ENCODE data around the gene LRRC70. TPM values are rescaled to one million over a fixed set of nuclear protein-coding genes. Genes with fewer than 3 reads are reported as not detected.
"Not testable (repeated sequence)": the region's sequence is repeated elsewhere in the genome, so short reads cannot be mapped to it uniquely, and the experiment has no call there.

The LRRC70 gene
- total RNA-seq, 1 donor from 2014 or later = 5.7 TPM

- Histone ChIP-seq H3K27me3 (ENCODE audit: control insufficient read depth in 3 of 3, insufficient read depth in 3 of 3, low read length in 3 of 3) (no peaks in the 10 kb centered on the region), H3K4me1 (ENCODE audit: control insufficient read depth in 3 of 3, insufficient read depth in 3 of 3, low read length in 3 of 3) (no peaks in the 10 kb centered on the region), H3K9ac (ENCODE audit: low read depth in 1 of 3, low read length in 3 of 3) (no peak overlapping the region), H3K27ac (ENCODE audit: low read depth, low read length) (no peak overlapping the region), H3K36me3 (ENCODE audit: control insufficient read depth in 3 of 3, insufficient read depth in 3 of 3, low read length in 3 of 3) (peaks cover 0 to 8% (median 4%) of the 10 kb centered on the region in 3 donors), H3K4me3 (ENCODE audit: low read length in 3 of 3) (no peak overlapping the region), H3K9me3 (ENCODE audit: control insufficient read depth in 3 of 3, low read length in 3 of 3) (no peaks in the 10 kb centered on the region)
These were observed 22.7 kb upstream of the LRRC70 start for GRCh38 chr5:62555930-62556329.

DNA sequence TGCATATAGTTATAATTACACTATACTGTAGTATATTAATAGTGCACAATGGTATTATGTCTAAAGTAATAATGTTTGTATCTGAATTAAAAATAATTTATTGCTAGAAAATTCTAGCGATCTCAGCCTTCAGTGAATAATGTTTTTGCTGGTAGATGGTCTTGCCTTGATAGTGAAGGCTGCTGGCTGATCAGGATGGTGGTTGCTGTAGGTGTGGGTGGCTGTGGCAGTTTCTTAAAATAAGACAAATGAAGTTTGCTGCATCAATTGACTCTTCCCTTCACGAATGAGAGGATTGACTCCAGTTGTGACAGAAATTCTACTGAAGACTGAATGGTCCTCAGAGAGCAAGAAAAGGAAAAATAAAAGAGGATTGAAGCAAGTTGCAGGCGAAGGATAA, 19.7 kb upstream of the LRRC70 start:
- H3K36me3 ChIP-seq (ENCODE audit: control insufficient read depth in 3 of 3, insufficient read depth in 3 of 3, low read length in 3 of 3) = peaks cover 0 to 7% (median 4%) of the 10 kb centered on the region in 3 donors
- no peak overlapping the region for H3K27ac ChIP-seq (ENCODE audit: low read depth, low read length)
- H3K4me1 ChIP-seq (ENCODE audit: control insufficient read depth in 3 of 3, insufficient read depth in 3 of 3, low read length in 3 of 3) = no peaks in the 10 kb centered on the region
- H3K4me3 ChIP-seq (ENCODE audit: low read length in 3 of 3) = no peak overlapping the region
- no peak overlapping the region for H3K9ac ChIP-seq (ENCODE audit: low read depth in 1 of 3, low read length in 3 of 3)
- no peaks in the 10 kb centered on the region for H3K27me3 ChIP-seq (ENCODE audit: control insufficient read depth in 3 of 3, insufficient read depth in 3 of 3, low read length in 3 of 3)
- H3K9me3 ChIP-seq (ENCODE audit: control insufficient read depth in 3 of 3, low read length in 3 of 3) = no peaks in the 10 kb centered on the region

- Histone ChIP-seq H3K9me3 (ENCODE audit: control insufficient read depth in 3 of 3, low read length in 3 of 3) (no peaks in the 10 kb centered on the region), H3K9ac (ENCODE audit: low read depth in 1 of 3, low read length in 3 of 3) (no peak overlapping the region), H3K36me3 (ENCODE audit: control insufficient read depth in 3 of 3, insufficient read depth in 3 of 3, low read length in 3 of 3) (peaks cover 0 to 9% (median 4%) of the 10 kb centered on the region in 3 donors), H3K27ac (ENCODE audit: low read depth, low read length) (no peak overlapping the region), H3K4me3 (ENCODE audit: low read length in 3 of 3) (no peak overlapping the region), H3K4me1 (ENCODE audit: control insufficient read depth in 3 of 3, insufficient read depth in 3 of 3, low read length in 3 of 3) (no peaks in the 10 kb centered on the region), H3K27me3 (ENCODE audit: control insufficient read depth in 3 of 3, insufficient read depth in 3 of 3, low read length in 3 of 3) (no peaks in the 10 kb centered on the region)
These were observed 17.8 kb upstream of the LRRC70 start for GRCh38 chr5:62560786-62561185.

GRCh38 chr5:62561896-62562295, 16.7 kb upstream of the LRRC70 start:
- H3K27ac ChIP-seq (ENCODE audit: low read depth, low read length) = no peak overlapping the region
- H3K36me3 ChIP-seq (ENCODE audit: control insufficient read depth in 3 of 3, insufficient read depth in 3 of 3, low read length in 3 of 3) = peaks cover under 1 to 10% (median 4%) of the 10 kb centered on the region in 3 donors
- no peaks in the 10 kb centered on the region for H3K9me3 ChIP-seq (ENCODE audit: control insufficient read depth in 3 of 3, low read length in 3 of 3)
- no peaks in the 10 kb centered on the region for H3K4me1 ChIP-seq (ENCODE audit: control insufficient read depth in 3 of 3, insufficient read depth in 3 of 3, low read length in 3 of 3)
- H3K9ac ChIP-seq (ENCODE audit: low read depth in 1 of 3, low read length in 3 of 3) = no peak overlapping the region
- H3K4me3 ChIP-seq (ENCODE audit: low read length in 3 of 3) = no peak overlapping the region
- H3K27me3 ChIP-seq (ENCODE audit: control insufficient read depth in 3 of 3, insufficient read depth in 3 of 3, low read length in 3 of 3) = no peaks in the 10 kb centered on the region

GRCh38 chr5:62562867-62563266, 15.8 kb upstream of the LRRC70 start:
- Histone ChIP-seq H3K27me3 (ENCODE audit: control insufficient read depth in 3 of 3, insufficient read depth in 3 of 3, low read length in 3 of 3) (no peaks in the 10 kb centered on the region), H3K36me3 (ENCODE audit: control insufficient read depth in 3 of 3, insufficient read depth in 3 of 3, low read length in 3 of 3) (peaks cover 2 to 10% (median 2%) of the 10 kb centered on the region in 3 donors), H3K27ac (ENCODE audit: low read depth, low read length) (no peak overlapping the region), H3K4me1 (ENCODE audit: control insufficient read depth in 3 of 3, insufficient read depth in 3 of 3, low read length in 3 of 3) (no peaks in the 10 kb centered on the region), H3K4me3 (ENCODE audit: low read length in 3 of 3) (no peak overlapping the region), H3K9me3 (ENCODE audit: control insufficient read depth in 3 of 3, low read length in 3 of 3) (no peaks in the 10 kb centered on the region), H3K9ac (ENCODE audit: low read depth in 1 of 3, low read length in 3 of 3) (no peak overlapping the region)

DNA sequence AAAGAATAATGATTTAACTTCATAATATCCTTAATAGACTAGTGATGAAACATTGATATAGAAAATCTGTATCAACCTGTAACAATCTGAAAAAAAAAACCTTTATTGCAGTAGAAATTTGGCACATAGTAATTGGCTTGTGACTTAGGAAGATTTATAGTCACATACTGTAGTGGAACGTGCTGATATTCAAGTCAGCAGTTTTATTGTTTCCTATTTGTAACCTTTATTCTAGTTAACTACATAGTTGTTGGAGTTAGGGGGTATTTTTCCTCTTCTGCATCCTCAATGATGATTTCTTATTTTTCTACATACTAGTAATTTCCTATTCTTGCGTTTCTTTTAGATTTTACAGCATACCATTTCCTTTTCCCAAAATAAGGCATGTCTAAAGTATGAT, 14.5 kb upstream of the LRRC70 start:
- H3K36me3 ChIP-seq (ENCODE audit: control insufficient read depth in 3 of 3, insufficient read depth in 3 of 3, low read length in 3 of 3) = peaks cover 2 to 9% (median 2%) of the 10 kb centered on the region in 3 donors
- no peak overlapping the region for H3K9ac ChIP-seq (ENCODE audit: low read depth in 1 of 3, low read length in 3 of 3)
- H3K9me3 ChIP-seq (ENCODE audit: control insufficient read depth in 3 of 3, low read length in 3 of 3) = no peaks in the 10 kb centered on the region
- no peaks in the 10 kb centered on the region for H3K4me1 ChIP-seq (ENCODE audit: control insufficient read depth in 3 of 3, insufficient read depth in 3 of 3, low read length in 3 of 3)
- H3K27me3 ChIP-seq (ENCODE audit: control insufficient read depth in 3 of 3, insufficient read depth in 3 of 3, low read length in 3 of 3) = no peaks in the 10 kb centered on the region
- H3K27ac ChIP-seq (ENCODE audit: low read depth, low read length) = no peak overlapping the region
- no peak overlapping the region for H3K4me3 ChIP-seq (ENCODE audit: low read length in 3 of 3)

DNA sequence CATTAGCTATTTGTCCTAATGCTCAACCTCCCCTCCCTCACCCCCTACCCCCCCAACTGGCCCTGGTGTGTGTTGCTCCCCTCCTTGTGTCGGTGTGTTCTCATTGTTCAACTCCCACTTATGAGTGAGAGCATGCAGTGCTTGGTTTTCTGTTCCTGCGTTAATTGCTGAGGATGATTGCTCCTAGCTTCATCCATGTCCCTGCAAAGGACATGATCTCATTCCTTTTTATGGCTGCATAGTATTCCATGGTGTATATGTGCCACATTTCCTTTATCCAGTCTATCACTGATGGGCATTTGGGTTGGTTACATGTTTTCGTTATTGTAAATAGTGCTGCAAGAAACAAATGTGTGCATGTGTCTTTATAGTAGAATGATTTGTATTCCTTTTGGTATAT, 12.9 kb upstream of the LRRC70 start:
- H3K27me3 ChIP-seq (ENCODE audit: control insufficient read depth in 3 of 3, insufficient read depth in 3 of 3, low read length in 3 of 3); H3K27ac ChIP-seq (ENCODE audit: low read depth, low read length); H3K9ac ChIP-seq (ENCODE audit: low read depth in 1 of 3, low read length in 3 of 3); H3K36me3 ChIP-seq (ENCODE audit: control insufficient read depth in 3 of 3, insufficient read depth in 3 of 3, low read length in 3 of 3); H3K4me1 ChIP-seq (ENCODE audit: control insufficient read depth in 3 of 3, insufficient read depth in 3 of 3, low read length in 3 of 3); H3K9me3 ChIP-seq (ENCODE audit: control insufficient read depth in 3 of 3, low read length in 3 of 3); H3K4me3 ChIP-seq (ENCODE audit: low read length in 3 of 3): not testable (repeated sequence)

GRCh38 chr5:62568143-62568542, 10.5 kb upstream of the LRRC70 start:
- no peaks in the 10 kb centered on the region for H3K27me3 ChIP-seq (ENCODE audit: control insufficient read depth in 3 of 3, insufficient read depth in 3 of 3, low read length in 3 of 3)
- H3K36me3 ChIP-seq (ENCODE audit: control insufficient read depth in 3 of 3, insufficient read depth in 3 of 3, low read length in 3 of 3) = peaks cover 0 to 3% (median 2%) of the 10 kb centered on the region in 3 donors
- H3K9ac ChIP-seq (ENCODE audit: low read depth in 1 of 3, low read length in 3 of 3) = no peak overlapping the region
- no peaks in the 10 kb centered on the region for H3K4me1 ChIP-seq (ENCODE audit: control insufficient read depth in 3 of 3, insufficient read depth in 3 of 3, low read length in 3 of 3)
- no peaks in the 10 kb centered on the region for H3K9me3 ChIP-seq (ENCODE audit: control insufficient read depth in 3 of 3, low read length in 3 of 3)
- H3K27ac ChIP-seq (ENCODE audit: low read depth, low read length) = no peak overlapping the region
- no peak overlapping the region for H3K4me3 ChIP-seq (ENCODE audit: low read length in 3 of 3)

- no peak overlapping the region for H3K4me3 ChIP-seq (ENCODE audit: low read length in 3 of 3)
- H3K27me3 ChIP-seq (ENCODE audit: control insufficient read depth in 3 of 3, insufficient read depth in 3 of 3, low read length in 3 of 3) = no peaks in the 10 kb centered on the region
- peaks cover 0 to 3% (median 2%) of the 10 kb centered on the region in 3 donors for H3K36me3 ChIP-seq (ENCODE audit: control insufficient read depth in 3 of 3, insufficient read depth in 3 of 3, low read length in 3 of 3)
- no peak overlapping the region for H3K9ac ChIP-seq (ENCODE audit: low read depth in 1 of 3, low read length in 3 of 3)
- H3K4me1 ChIP-seq (ENCODE audit: control insufficient read depth in 3 of 3, insufficient read depth in 3 of 3, low read length in 3 of 3) = no peaks in the 10 kb centered on the region
- H3K9me3 ChIP-seq (ENCODE audit: control insufficient read depth in 3 of 3, low read length in 3 of 3) = no peaks in the 10 kb centered on the region
- no peak overlapping the region for H3K27ac ChIP-seq (ENCODE audit: low read depth, low read length)
These were observed 9.7 kb upstream of the LRRC70 start for GRCh38 chr5:62568800-62569432.

DNA sequence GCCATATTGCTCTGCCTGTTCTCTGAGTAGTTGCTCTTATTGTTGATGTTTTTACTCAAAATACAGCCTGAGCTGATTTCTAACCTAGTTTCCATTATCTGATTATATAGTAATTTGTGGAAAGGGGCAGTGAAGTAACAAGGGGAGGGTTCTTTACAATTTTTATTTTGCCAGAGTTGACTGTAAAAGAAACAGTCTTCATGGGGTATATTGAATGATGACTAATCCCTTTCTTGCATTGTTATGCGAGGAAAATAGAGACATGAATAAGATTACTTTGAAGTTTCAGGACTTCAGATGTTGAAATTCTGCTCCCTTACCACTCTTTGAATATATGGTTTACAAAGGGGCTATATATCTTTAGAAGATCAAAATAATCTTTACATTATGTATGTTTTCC, 9.1 kb upstream of the LRRC70 start:
- no peak overlapping the region for H3K4me3 ChIP-seq (ENCODE audit: low read length in 3 of 3)
- no peak overlapping the region for H3K9ac ChIP-seq (ENCODE audit: low read depth in 1 of 3, low read length in 3 of 3)
- no peaks in the 10 kb centered on the region for H3K4me1 ChIP-seq (ENCODE audit: control insufficient read depth in 3 of 3, insufficient read depth in 3 of 3, low read length in 3 of 3)
- H3K36me3 ChIP-seq (ENCODE audit: control insufficient read depth in 3 of 3, insufficient read depth in 3 of 3, low read length in 3 of 3) = peaks cover 0 to 3% (median 2%) of the 10 kb centered on the region in 3 donors
- no peak overlapping the region for H3K27ac ChIP-seq (ENCODE audit: low read depth, low read length)
- no peaks in the 10 kb centered on the region for H3K27me3 ChIP-seq (ENCODE audit: control insufficient read depth in 3 of 3, insufficient read depth in 3 of 3, low read length in 3 of 3)
- no peaks in the 10 kb centered on the region for H3K9me3 ChIP-seq (ENCODE audit: control insufficient read depth in 3 of 3, low read length in 3 of 3)

Measured in skeletal muscle tissue (tissue), 4 donors.